Measurements from ENCODE around the gene MKRN2. TPM values are rescaled to one million over a fixed set of nuclear protein-coding genes. Genes with fewer than 3 reads are reported as not detected.

The MKRN2 gene
- total and polyA plus RNA-seq, 4 donors, result 15.7 to 30.8 (median 23.3) TPM

- Histone ChIP-seq H3K9me3 (ENCODE audit: control insufficient read depth in 4 of 4, insufficient read depth in 3 of 4, low read length in 3 of 4) (no peaks in the 10 kb centered on the region), H3K4me3 (no peak overlapping the region), H3K36me3 (ENCODE audit: control insufficient read depth in 4 of 4, insufficient read depth in 4 of 4, low read length in 4 of 4) (peaks cover 34 to 45% (median 38%) of the 10 kb centered on the region in 4 donors), H3K27me3 (ENCODE audit: control insufficient read depth in 3 of 3, insufficient read depth in 3 of 3, low read length in 2 of 3) (no peaks in the 10 kb centered on the region), H3K4me1 (ENCODE audit: control insufficient read depth in 5 of 5, insufficient read depth in 5 of 5, low read length in 5 of 5) (peaks cover 0 to 3% (median 0%) of the 10 kb centered on the region in 5 donors), H3K9ac (ENCODE audit: insufficient read depth in 1 of 2, low read length in 2 of 2) (no peak overlapping the region), H3K27ac (ENCODE audit: low read depth in 1 of 2, low read length in 1 of 2) (peak overlapping the region in 1 of 2 donors; percentile 70)
- DNase-seq (no peak), ATAC-seq (ENCODE audit: insufficient read depth, low FRiP score) (no peak)
- TF ChIP-seq CTCF (IDR thresholded peaks at IDR 0.05; ENCODE audit: control extremely low read depth, extremely low read depth), result no peak
- WGBS, 2 donors, result 96 to 97% methylated on average over 6 of the region's 6 CpGs
Measured at GRCh38 chr3:12591456-12591855, 34.6 kb downstream of the MKRN2 start.

GRCh38 chr3:12591997-12592715 is 35.3 kb downstream of the MKRN2 start:
- no peak for TF ChIP-seq CTCF (IDR thresholded peaks at IDR 0.05; ENCODE audit: control extremely low read depth, extremely low read depth)
- no peak for DNase-seq
- Histone ChIP-seq H3K4me3 (no peak overlapping the region), H3K27ac (ENCODE audit: low read depth in 1 of 2, low read length in 1 of 2) (peak overlapping the region in 1 of 2 donors; percentile 70), H3K9me3 (ENCODE audit: control insufficient read depth in 4 of 4, insufficient read depth in 3 of 4, low read length in 3 of 4) (no peaks in the 10 kb centered on the region), H3K4me1 (ENCODE audit: control insufficient read depth in 5 of 5, insufficient read depth in 5 of 5, low read length in 5 of 5) (peaks cover 0 to 3% (median 0%) of the 10 kb centered on the region in 5 donors), H3K36me3 (ENCODE audit: control insufficient read depth in 4 of 4, insufficient read depth in 4 of 4, low read length in 4 of 4) (peaks cover 34 to 47% (median 37%) of the 10 kb centered on the region in 4 donors), H3K27me3 (ENCODE audit: control insufficient read depth in 3 of 3, insufficient read depth in 3 of 3, low read length in 2 of 3) (no peaks in the 10 kb centered on the region), H3K9ac (ENCODE audit: insufficient read depth in 1 of 2, low read length in 2 of 2) (no peak overlapping the region)
- no peak for ATAC-seq (ENCODE audit: insufficient read depth, low FRiP score)
- WGBS, 2 donors, result 94 to 96% methylated on average over 4 of the region's 4 CpGs

GRCh38 chr3:12593473-12593872 is 36.6 kb downstream of the MKRN2 start:
- 92 to 94% methylated on average over 3 of the region's 3 CpGs for WGBS, 2 donors
- ATAC-seq (ENCODE audit: insufficient read depth, low FRiP score), result no peak
- Histone ChIP-seq H3K36me3 (ENCODE audit: control insufficient read depth in 4 of 4, insufficient read depth in 4 of 4, low read length in 4 of 4) (peaks cover 30 to 44% (median 40%) of the 10 kb centered on the region in 4 donors), H3K4me1 (ENCODE audit: control insufficient read depth in 5 of 5, insufficient read depth in 5 of 5, low read length in 5 of 5) (peaks cover 0 to 2% (median 0%) of the 10 kb centered on the region in 5 donors), H3K27me3 (ENCODE audit: control insufficient read depth in 3 of 3, insufficient read depth in 3 of 3, low read length in 2 of 3) (no peaks in the 10 kb centered on the region), H3K9ac (ENCODE audit: insufficient read depth in 1 of 2, low read length in 2 of 2) (no peak overlapping the region), H3K27ac (ENCODE audit: low read depth in 1 of 2, low read length in 1 of 2) (peak overlapping the region in 1 of 2 donors; percentile 55), H3K9me3 (ENCODE audit: control insufficient read depth in 4 of 4, insufficient read depth in 3 of 4, low read length in 3 of 4) (no peaks in the 10 kb centered on the region), H3K4me3 (no peak overlapping the region)
- TF ChIP-seq CTCF (IDR thresholded peaks at IDR 0.05; ENCODE audit: control extremely low read depth, extremely low read depth), result no peak
- no peak for DNase-seq
